ENCODE results near the gene ASTN2. TPM values are rescaled to one million over a fixed set of nuclear protein-coding genes. Genes with fewer than 3 reads are reported as not detected.

ASTN2 gene
- total and polyA plus RNA-seq, 2 experiments from 2014 or later = 7.0 to 24.6 TPM

DNA sequence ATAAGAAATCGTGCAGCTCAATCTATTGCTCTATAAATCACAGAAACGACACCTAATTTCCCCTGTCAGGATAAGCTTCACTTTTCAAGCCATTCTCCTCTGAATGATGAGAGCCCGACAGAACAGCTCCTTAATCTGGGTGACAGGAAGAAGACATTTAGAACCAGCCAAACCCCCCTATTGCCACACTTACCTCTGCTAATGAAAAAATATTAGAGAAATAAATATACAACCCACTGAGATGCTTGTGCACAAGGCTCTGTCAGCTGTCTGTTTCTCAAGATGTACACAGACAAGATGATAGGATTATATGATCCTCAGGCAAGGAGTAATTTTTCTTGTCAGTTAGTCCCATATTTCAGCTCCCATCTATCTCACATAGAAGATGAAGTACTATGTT, 785.2 kb downstream of the ASTN2 start (continued):
- TF ChIP-seq REST (IDR thresholded peaks at IDR 0.05; ENCODE audit: unreplicated experiment) = no peak
- no peak for TF ChIP-seq EZH2phosphoT487 (IDR thresholded peaks at IDR 0.05; ENCODE audit: unreplicated experiment)
- TF ChIP-seq, protein P1, sequence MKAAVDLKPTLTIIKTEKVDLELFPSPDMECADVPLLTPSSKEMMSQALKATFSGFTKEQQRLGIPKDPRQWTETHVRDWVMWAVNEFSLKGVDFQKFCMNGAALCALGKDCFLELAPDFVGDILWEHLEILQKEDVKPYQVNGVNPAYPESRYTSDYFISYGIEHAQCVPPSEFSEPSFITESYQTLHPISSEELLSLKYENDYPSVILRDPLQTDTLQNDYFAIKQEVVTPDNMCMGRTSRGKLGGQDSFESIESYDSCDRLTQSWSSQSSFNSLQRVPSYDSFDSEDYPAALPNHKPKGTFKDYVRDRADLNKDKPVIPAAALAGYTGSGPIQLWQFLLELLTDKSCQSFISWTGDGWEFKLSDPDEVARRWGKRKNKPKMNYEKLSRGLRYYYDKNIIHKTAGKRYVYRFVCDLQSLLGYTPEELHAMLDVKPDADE (IDR thresholded peaks at IDR 0.05) = no peak
- TF ChIP-seq STAT1 (IDR thresholded peaks at IDR 0.05; ENCODE audit: unreplicated experiment) = no peak
- TF ChIP-seq ZNF114 (CRISPR knock-in tag; IDR thresholded peaks at IDR 0.05) = no peak
- no peak for TF ChIP-seq EZH2 (IDR thresholded peaks at IDR 0.05; ENCODE audit: low read depth, unreplicated experiment)

GRCh38 chr9:116628716-116629115, 786.1 kb downstream of the ASTN2 start:
- Histone ChIP-seq H4K20me1 (replicated peaks; ENCODE audit: insufficient read depth) (no peaks in the 10 kb centered on the region), H3K27me3 (ENCODE audit: insufficient read depth) (no peaks in the 10 kb centered on the region), H3F3A (replicated peaks; ENCODE audit: low read depth) (no peaks in the 10 kb centered on the region), H3K9me2 (ENCODE audit: insufficient read depth) (no peaks in the 10 kb centered on the region), H3K27ac (ENCODE audit: low read depth) (no peak overlapping the region), H3K4me1 (ENCODE audit: insufficient read depth) (peaks cover 10% of the 10 kb centered on the region), H3K4me2 (no peak overlapping the region), H3K4me3 (no peak overlapping the region), H3K79me2 (replicated peaks; ENCODE audit: insufficient read depth) (no peaks in the 10 kb centered on the region), H3K36me3 (ENCODE audit: insufficient read depth) (no peaks in the 10 kb centered on the region), H2AFZ (no peak overlapping the region)
- Mint-ChIP-seq H3K4me3 (no peak overlapping the region), H3K27me3 (ENCODE audit: insufficient read depth, low read depth, poor library complexity) (no peaks in the 10 kb centered on the region), H3K4me1 (peaks cover 17% of the 10 kb centered on the region), H3K9me3 (no peaks in the 10 kb centered on the region; the same call in 2 of the 3 replicates), H3K27ac (no peak overlapping the region), H3K36me3 (ENCODE audit: low read depth) (no peaks in the 10 kb centered on the region)
- ATAC-seq (no peak), DNase-seq (ENCODE audit: low spot score) (no peak)
- TF ChIP-seq EZH2phosphoT487 (IDR thresholded peaks at IDR 0.05; ENCODE audit: unreplicated experiment) (no peak), ZNF462 (CRISPR knock-in tag; IDR thresholded peaks at IDR 0.05) (no peak), ZNF331 (CRISPR knock-in tag; IDR thresholded peaks at IDR 0.05; ENCODE audit: low read depth) (no peak)
- TF ChIP-seq, protein P1 (IDR thresholded peaks at IDR 0.05) = no peak

All from GM23338 (cell line).